MCF 10A (cell line): ENCODE results near the gene TTC21A. TPM values are rescaled to one million over a fixed set of nuclear protein-coding genes. Genes with fewer than 3 reads are reported as not detected.

Experiments used
- BruUV-seq: library from RNA; stranded (reverse); fragments of 400-500 nt; replicated peaks from 2 replicates; lab custom pipeline; 2021; lab: Mats Ljungman, UMichigan
- CTCF ChIA-PET: fragments of 300-600 bp; sonication (Branson Sonifier 250); formaldehyde crosslinking; extraction: SDS; loops from one replicate; lab custom pipeline; 2021; ENCODE audit warnings: antibody characterized with exemption, inconsistent platforms; lab: Yijun Ruan, JAX
- POLR2A ChIA-PET: fragments of 300-600, 350-650 bp; sonication (Branson Sonifier 250); formaldehyde crosslinking; extraction: SDS; loops from one replicate; lab custom pipeline; 2020; ENCODE audit warnings: antibody characterized with exemption, inconsistent platforms; lab: Yijun Ruan, JAX
- DNase-seq: peaks from one replicate; pipeline ENCODE4 v3.0.0-alpha.2; 2018; ENCODE audit not compliant: unreplicated experiment
- H3K27ac Mint-ChIP-seq: one replicate; pipeline ENCODE4 v1.8.0; 2022; ENCODE audit warnings: mild to moderate bottlenecking, low read depth, mixed read lengths; ENCODE audit not compliant: unreplicated experiment
- H3K27me3 Mint-ChIP-seq: one replicate; pipeline ENCODE4 v1.8.0; 2022; ENCODE audit warnings: mixed read lengths; ENCODE audit not compliant: insufficient read depth, unreplicated experiment
- H3K36me3 Mint-ChIP-seq: one replicate; pipeline ENCODE4 v1.8.0; 2022; ENCODE audit warnings: mild to moderate bottlenecking, moderate library complexity, mixed read lengths; ENCODE audit not compliant: insufficient read depth, unreplicated experiment
- H3K4me1 Mint-ChIP-seq: one replicate; pipeline ENCODE4 v1.8.0; 2022; ENCODE audit warnings: mixed read lengths; ENCODE audit not compliant: insufficient read depth, unreplicated experiment
- H3K4me3 Mint-ChIP-seq: one replicate; pipeline ENCODE4 v1.8.0; 2022; ENCODE audit warnings: mild to moderate bottlenecking, moderate library complexity, mixed read lengths; ENCODE audit not compliant: unreplicated experiment
- H3K9me3 Mint-ChIP-seq: one replicate; pipeline ENCODE4 v1.8.0; 2022; ENCODE audit warnings: mixed read lengths; ENCODE audit not compliant: unreplicated experiment
- CTCF ChIP-seq: fragments of 200-600 bp; IDR thresholded peaks from one replicate; pipeline ENCODE4 v1.8.0; 2022; ENCODE audit warnings: antibody characterized with exemption, mild to moderate bottlenecking; ENCODE audit not compliant: unreplicated experiment
- intact Hi-C: fragments of 100-400 bp; cut with micrococcal nuclease; formaldehyde crosslinking; loops from 2 replicates; pipeline ENCODE4 v1.14.1; 2022
- total RNA-seq: library from RNA; stranded (reverse); gene quantifications from 2 replicates; pipeline ENCODE4 v1.2.3, GENCODE V29; 2022

The TTC21A gene
- total RNA-seq, 1 experiment from 2014 or later: 2.1 TPM

- Mint-ChIP-seq H3K9me3 (no peaks in the 10 kb centered on the region), H3K36me3 (peaks cover 16% of the 10 kb centered on the region), H3K27me3 (no peaks in the 10 kb centered on the region), H3K4me1 (peaks cover 17% of the 10 kb centered on the region), H3K4me3 (no peak overlapping the region), H3K27ac (no peak overlapping the region)
- POLR2A ChIA-PET: interaction anchor here (0.6 kb wide), 1 partner anchor 39 kb away, joined by 3 read pairs; no protein-coding TSS in a partner anchor
- BruUV-seq: no TSS peak
- no peak for DNase-seq
- no peak for TF ChIP-seq CTCF
- intact Hi-C loops: no loop called here
- CTCF ChIA-PET: interaction anchor here (0.7 to 1.3 kb wide), 4 partner anchors 12 to 153 kb away, joined by 3 to 7 read pairs (median 4); no protein-coding TSS in a partner anchor
These were observed 31.4 kb downstream of the TTC21A start for GRCh38 chr3:39138804-39139415.

- no peak for TF ChIP-seq CTCF
- Mint-ChIP-seq H3K27me3 (no peaks in the 10 kb centered on the region), H3K27ac (no peak overlapping the region), H3K4me3 (no peak overlapping the region), H3K9me3 (no peaks in the 10 kb centered on the region), H3K36me3 (peaks cover 22% of the 10 kb centered on the region), H3K4me1 (peaks cover 17% of the 10 kb centered on the region)
- ChIA-PET CTCF (interaction anchor here (0.7 to 2.1 kb wide), 5 partner anchors 11 to 152 kb away, joined by 3 to 7 read pairs (median 5); no protein-coding TSS in a partner anchor), POLR2A (interaction anchor here (0.7 kb wide), 1 partner anchor 32 kb away, joined by 3 read pairs; no protein-coding TSS in a partner anchor)
- intact Hi-C loops: no loop called here
- BruUV-seq: no TSS peak
- DNase-seq: no peak
These were observed 32.0 kb downstream of the TTC21A start for GRCh38 chr3:39139442-39139841.

- Mint-ChIP-seq H3K9me3 (no peaks in the 10 kb centered on the region), H3K27ac (peak overlapping the region; percentile 59), H3K36me3 (peaks cover 32% of the 10 kb centered on the region), H3K27me3 (no peaks in the 10 kb centered on the region), H3K4me1 (peaks cover 17% of the 10 kb centered on the region), H3K4me3 (no peak overlapping the region)
- POLR2A ChIA-PET: interaction anchor here (0.5 to 2.0 kb wide), 8 partner anchors 10 to 148 kb away, joined by 3 to 8 read pairs (median 3); no protein-coding TSS in a partner anchor
- BruUV-seq: no TSS peak
- TF ChIP-seq CTCF: no peak
- intact Hi-C loops: no loop called here
- DNase-seq: no peak
- CTCF ChIA-PET: interaction anchor here (0.6 to 2.2 kb wide), 8 partner anchors 14 to 151 kb away, joined by 3 to 9 read pairs (median 6); partner anchors contain the start of genes GORASP1 and TTC21A
These were observed 33.0 kb downstream of the TTC21A start for GRCh38 chr3:39140341-39140971.
